ELR (cell line): Measurements from ENCODE around the gene SPON1.
A peak's percentile ranks its signal among the peaks of the same experiment; 100 is the strongest.
"Not testable (repeated sequence)": the region's sequence is repeated elsewhere in the genome, so short reads cannot be mapped to it uniquely, and the experiment has no call there.

Source experiments
- DNase-seq: peaks from one replicate; pipeline ENCODE4 v3.0.0-alpha.2; 2015; ENCODE audit warnings: low read depth

The SPON1 gene

GRCh38 chr11:14125529-14125928 is 163.0 kb downstream of the SPON1 start:
- DNase-seq, result peak; percentile 2

- no peak for DNase-seq
Observed at GRCh38 chr11:14127679-14128078, 165.2 kb downstream of the SPON1 start.

GRCh38 chr11:14132312-14132711 is 169.8 kb downstream of the SPON1 start:
- no peak for DNase-seq

GRCh38 chr11:14133381-14133780 is 170.9 kb downstream of the SPON1 start:
- DNase-seq, result no peak

GRCh38 chr11:14136561-14136960 is 174.0 kb downstream of the SPON1 start:
- DNase-seq, result no peak

GRCh38 chr11:14137284-14137683 is 174.8 kb downstream of the SPON1 start:
- DNase-seq, result no peak

GRCh38 chr11:14140991-14141390 is 178.5 kb downstream of the SPON1 start:
- no peak for DNase-seq

- DNase-seq, result no peak
Observed at GRCh38 chr11:14141676-14142075, 179.2 kb downstream of the SPON1 start.

GRCh38 chr11:14144934-14145333 is 182.4 kb downstream of the SPON1 start:
- DNase-seq, result no peak

GRCh38 chr11:14148653-14149273 is 186.2 kb downstream of the SPON1 start:
- DNase-seq, result peak; percentile 54

- no peak for DNase-seq
Observed at GRCh38 chr11:14149683-14150082, 187.2 kb downstream of the SPON1 start.

- DNase-seq, result no peak
Observed at GRCh38 chr11:14150878-14151277, 188.4 kb downstream of the SPON1 start.

GRCh38 chr11:14154103-14154502 is 191.6 kb downstream of the SPON1 start:
- DNase-seq, result not testable (repeated sequence)

GRCh38 chr11:14158393-14158792 is 195.9 kb downstream of the SPON1 start:
- DNase-seq, result no peak

GRCh38 chr11:14163576-14163975 is 201.1 kb downstream of the SPON1 start:
- no peak for DNase-seq

GRCh38 chr11:14173679-14174078 is 211.2 kb downstream of the SPON1 start:
- DNase-seq, result not testable (repeated sequence)

GRCh38 chr11:14179116-14179820 is 216.7 kb downstream of the SPON1 start:
- DNase-seq, result peak; percentile 2

GRCh38 chr11:14181121-14181520 is 218.6 kb downstream of the SPON1 start:
- DNase-seq, result no peak

- DNase-seq, result no peak
Observed at GRCh38 chr11:14182833-14183364, 220.4 kb downstream of the SPON1 start.

- DNase-seq, result no peak
Observed at GRCh38 chr11:14184028-14184940, 221.8 kb downstream of the SPON1 start.

GRCh38 chr11:14185461-14185860 is 222.9 kb downstream of the SPON1 start:
- DNase-seq, result no peak

- no peak for DNase-seq
Observed at GRCh38 chr11:14186046-14186775, 223.7 kb downstream of the SPON1 start.
